ENCODE data around the gene PROCR.

PROCR gene

DNA sequence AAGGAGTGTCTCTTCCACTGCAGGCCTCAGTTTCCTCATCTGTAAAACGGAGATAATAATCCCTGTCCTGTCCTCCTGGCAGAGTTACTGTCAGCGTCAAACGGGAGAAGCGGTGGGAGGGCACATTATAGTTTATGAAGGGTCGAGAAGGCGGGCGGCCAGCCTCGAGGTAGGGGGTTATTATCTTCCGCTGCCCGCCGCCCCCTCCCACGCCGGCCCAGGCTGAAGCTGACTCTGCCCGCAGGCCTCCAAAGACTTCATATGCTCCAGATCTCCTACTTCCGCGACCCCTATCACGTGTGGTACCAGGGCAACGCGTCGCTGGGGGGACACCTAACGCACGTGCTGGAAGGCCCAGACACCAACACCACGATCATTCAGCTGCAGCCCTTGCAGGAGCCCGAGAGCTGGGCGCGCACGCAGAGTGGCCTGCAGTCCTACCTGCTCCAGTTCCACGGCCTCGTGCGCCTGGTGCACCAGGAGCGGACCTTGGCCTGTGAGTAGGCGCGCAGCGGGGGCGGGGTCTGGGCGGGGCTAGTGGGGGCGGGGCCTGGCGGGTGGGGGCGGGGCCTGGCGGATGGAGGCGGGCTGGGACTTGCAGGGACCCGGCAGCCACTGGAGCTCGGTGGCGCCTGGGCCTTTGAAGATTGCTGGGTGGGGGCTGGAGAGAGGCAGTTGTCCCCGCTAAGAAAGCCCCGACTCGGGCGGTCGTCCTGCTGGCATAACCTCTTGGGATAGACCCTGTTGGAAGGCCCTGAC lies 2.8 kb downstream of the PROCR start:
- H2BK12ac ChIP-seq (ENCODE audit: low read length), result no peak overlapping the region
- no peak overlapping the region for H3K4me3 ChIP-seq (ENCODE audit: low read length in 2 of 2)
- no peak overlapping the region for H2AFZ ChIP-seq (ENCODE audit: low read length)
- H4K91ac ChIP-seq (ENCODE audit: low read depth, low read length, poor library complexity), result no peak overlapping the region
- DNase-seq (ENCODE audit: low spot score), result no peak
- no peak overlapping the region for H4K8ac ChIP-seq (ENCODE audit: low read depth, low read length)
- H3K79me1 ChIP-seq (ENCODE audit: low read depth, low read length), result no peaks in the 10 kb centered on the region
- peak overlapping the region; percentile 95 for H3K18ac ChIP-seq (ENCODE audit: low read length)
- H3K14ac ChIP-seq (ENCODE audit: low read length), result peak overlapping the region; percentile 77
- WGBS, 2 donors (ENCODE audit: extremely low coverage in 2 of 2, insufficient read length in 2 of 2, insufficient replicate concordance in 1 of 2), result no CpG with 5 or more reads among the region's 49 CpGs
- H2BK15ac ChIP-seq (ENCODE audit: low read length), result peak overlapping the region; percentile 37
- H3K4me1 ChIP-seq (ENCODE audit: control insufficient read depth in 2 of 2, insufficient read depth in 1 of 2, low read depth in 1 of 2, low read length in 2 of 2), result peaks cover 0 to 5% of the 10 kb centered on the region in 2 donors
- peak overlapping the region; percentile 93 for H2BK5ac ChIP-seq (ENCODE audit: low read length)
- H3K9ac ChIP-seq (ENCODE audit: low read depth, low read length, poor library complexity), result peak overlapping the region; percentile 78
- H3K4ac ChIP-seq (ENCODE audit: low read length), result no peak overlapping the region
- H3K27me3 ChIP-seq (ENCODE audit: control insufficient read depth in 3 of 3, insufficient read depth in 3 of 3, low read depth in 1 of 3, low read length in 3 of 3), result peaks cover 0 to 41% (median 0%) of the 10 kb centered on the region in 3 experiments
- peak overlapping the region; percentile 37 for H2AK5ac ChIP-seq (ENCODE audit: low read depth, low read length)
- no peak overlapping the region for H2BK120ac ChIP-seq (ENCODE audit: low read depth, low read length)
- H3K9me3 ChIP-seq (replicated peaks in 1 of 2; ENCODE audit: control insufficient read depth in 2 of 2, insufficient read depth in 1 of 2, low read depth in 1 of 2, low read length in 2 of 2), result no peaks in the 10 kb centered on the region
- H3K36me3 ChIP-seq (replicated peaks in 1 of 2; ENCODE audit: control insufficient read depth in 2 of 2, insufficient read depth in 2 of 2, low read length in 2 of 2), result no peaks in the 10 kb centered on the region
- H3K27ac ChIP-seq (replicated peaks; ENCODE audit: low read length), result no peak overlapping the region
- peak overlapping the region; percentile 10 for H3K23ac ChIP-seq (ENCODE audit: low read depth, low read length, poor library complexity)
- H3K4me2 ChIP-seq (ENCODE audit: insufficient read depth, low read length, poor library complexity, severe bottlenecking), result no peak overlapping the region

DNA sequence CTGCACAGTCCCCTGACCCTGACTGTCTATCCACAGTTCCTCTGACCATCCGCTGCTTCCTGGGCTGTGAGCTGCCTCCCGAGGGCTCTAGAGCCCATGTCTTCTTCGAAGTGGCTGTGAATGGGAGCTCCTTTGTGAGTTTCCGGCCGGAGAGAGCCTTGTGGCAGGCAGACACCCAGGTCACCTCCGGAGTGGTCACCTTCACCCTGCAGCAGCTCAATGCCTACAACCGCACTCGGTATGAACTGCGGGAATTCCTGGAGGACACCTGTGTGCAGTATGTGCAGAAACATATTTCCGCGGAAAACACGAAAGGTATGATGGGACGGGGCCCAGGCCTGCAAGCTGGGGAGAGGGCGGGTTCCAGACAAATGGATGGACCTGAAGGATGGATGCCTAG lies 4.3 kb downstream of the PROCR start:
- H3K36me3 ChIP-seq (replicated peaks in 1 of 2; ENCODE audit: control insufficient read depth in 2 of 2, insufficient read depth in 2 of 2, low read length in 2 of 2), result no peaks in the 10 kb centered on the region
- no peak overlapping the region for H3K14ac ChIP-seq (ENCODE audit: low read length)
- no peak overlapping the region for H2BK15ac ChIP-seq (ENCODE audit: low read length)
- H2BK120ac ChIP-seq (ENCODE audit: low read depth, low read length), result no peak overlapping the region
- no peak overlapping the region for H3K9ac ChIP-seq (ENCODE audit: low read depth, low read length, poor library complexity)
- H3K27ac ChIP-seq (replicated peaks; ENCODE audit: low read length), result no peak overlapping the region
- H3K79me1 ChIP-seq (ENCODE audit: low read depth, low read length), result no peaks in the 10 kb centered on the region
- no peak overlapping the region for H4K8ac ChIP-seq (ENCODE audit: low read depth, low read length)
- H3K9me3 ChIP-seq (replicated peaks in 1 of 2; ENCODE audit: control insufficient read depth in 2 of 2, insufficient read depth in 1 of 2, low read depth in 1 of 2, low read length in 2 of 2), result no peaks in the 10 kb centered on the region
- no peak overlapping the region for H3K4ac ChIP-seq (ENCODE audit: low read length)
- no peak overlapping the region for H4K91ac ChIP-seq (ENCODE audit: low read depth, low read length, poor library complexity)
- H3K27me3 ChIP-seq (ENCODE audit: control insufficient read depth in 3 of 3, insufficient read depth in 3 of 3, low read depth in 1 of 3, low read length in 3 of 3), result peaks cover 0 to 35% (median 0%) of the 10 kb centered on the region in 3 experiments
- H2AK5ac ChIP-seq (ENCODE audit: low read depth, low read length), result no peak overlapping the region
- no peak overlapping the region for H2AFZ ChIP-seq (ENCODE audit: low read length)
- H2BK5ac ChIP-seq (ENCODE audit: low read length), result no peak overlapping the region
- no CpG with 5 or more reads among the region's 14 CpGs for WGBS, 2 donors (ENCODE audit: extremely low coverage in 2 of 2, insufficient read length in 2 of 2, insufficient replicate concordance in 1 of 2)
- no peak overlapping the region for H3K18ac ChIP-seq (ENCODE audit: low read length)
- H2BK12ac ChIP-seq (ENCODE audit: low read length), result no peak overlapping the region
- DNase-seq (ENCODE audit: low spot score), result no peak
- no peak overlapping the region for H3K23ac ChIP-seq (ENCODE audit: low read depth, low read length, poor library complexity)
- no peak overlapping the region for H3K4me2 ChIP-seq (ENCODE audit: insufficient read depth, low read length, poor library complexity, severe bottlenecking)
- H3K4me1 ChIP-seq (ENCODE audit: control insufficient read depth in 2 of 2, insufficient read depth in 1 of 2, low read depth in 1 of 2, low read length in 2 of 2), result peaks cover 0 to 5% of the 10 kb centered on the region in 2 donors
- H3K4me3 ChIP-seq (ENCODE audit: low read length in 2 of 2), result no peak overlapping the region

DNA sequence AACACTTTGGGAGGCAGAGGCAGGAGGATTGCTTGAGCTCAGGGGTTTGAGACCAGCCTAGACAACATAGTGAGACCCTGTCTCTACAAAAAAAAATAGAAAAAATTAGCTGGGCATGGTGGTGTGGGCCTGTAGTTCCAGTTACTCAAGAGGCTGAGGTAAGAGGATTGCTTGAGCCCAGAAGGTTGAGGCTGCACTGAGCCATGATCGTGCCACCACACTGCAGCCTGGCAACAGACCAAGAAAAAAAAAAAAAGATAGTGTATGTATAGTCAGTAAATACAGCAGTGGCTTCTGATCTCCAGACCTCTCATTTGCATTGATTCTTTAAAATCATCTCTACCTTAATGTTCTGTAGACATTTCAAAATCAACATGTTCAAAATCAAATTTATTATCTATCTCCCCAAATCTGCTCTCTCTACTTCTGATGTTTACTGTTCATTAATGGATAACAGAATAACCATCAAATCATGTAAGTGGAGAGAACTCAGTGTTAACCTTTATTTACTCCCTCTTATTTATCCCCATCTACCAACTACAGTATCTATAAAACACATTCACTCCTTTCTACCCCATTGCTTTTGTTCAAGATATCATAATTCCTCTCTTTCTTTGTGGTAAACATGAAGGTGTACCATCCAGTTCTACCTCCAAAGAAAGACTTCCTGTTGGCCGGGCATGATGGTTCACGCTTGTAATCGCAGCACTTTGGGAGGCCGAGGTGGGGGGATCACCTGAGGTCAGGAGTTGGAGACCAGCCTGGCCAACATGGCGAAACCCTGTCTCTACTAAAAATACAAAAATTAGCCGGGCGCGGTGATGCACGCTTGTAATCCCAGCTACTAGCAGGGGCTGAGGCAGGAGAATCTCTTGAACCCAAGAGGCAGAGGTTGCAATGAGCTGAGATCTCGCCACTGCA lies 7.7 kb downstream of the PROCR start:
- Histone ChIP-seq H3K27me3 (ENCODE audit: control insufficient read depth in 3 of 3, insufficient read depth in 3 of 3, low read depth in 1 of 3, low read length in 3 of 3) (peaks cover 0 to 6% (median 0%) of the 10 kb centered on the region in 3 experiments), H3K9me3 (replicated peaks in 1 of 2; ENCODE audit: control insufficient read depth in 2 of 2, insufficient read depth in 1 of 2, low read depth in 1 of 2, low read length in 2 of 2) (no peaks in the 10 kb centered on the region), H2AFZ (ENCODE audit: low read length) (no peak overlapping the region), H3K23ac (ENCODE audit: low read depth, low read length, poor library complexity) (no peak overlapping the region), H3K4me2 (ENCODE audit: insufficient read depth, low read length, poor library complexity, severe bottlenecking) (no peak overlapping the region), H3K14ac (ENCODE audit: low read length) (no peak overlapping the region), H3K27ac (replicated peaks; ENCODE audit: low read length) (no peak overlapping the region), H3K4me3 (ENCODE audit: low read length in 2 of 2) (no peak overlapping the region), H3K36me3 (replicated peaks in 1 of 2; ENCODE audit: control insufficient read depth in 2 of 2, insufficient read depth in 2 of 2, low read length in 2 of 2) (no peaks in the 10 kb centered on the region), H2BK12ac (ENCODE audit: low read length) (no peak overlapping the region), H4K91ac (ENCODE audit: low read depth, low read length, poor library complexity) (no peak overlapping the region), H3K79me1 (ENCODE audit: low read depth, low read length) (no peaks in the 10 kb centered on the region), H2BK120ac (ENCODE audit: low read depth, low read length) (no peak overlapping the region), H4K8ac (ENCODE audit: low read depth, low read length) (no peak overlapping the region), H3K18ac (ENCODE audit: low read length) (no peak overlapping the region), H3K4ac (ENCODE audit: low read length) (no peak overlapping the region), H2BK5ac (ENCODE audit: low read length) (no peak overlapping the region), H2BK15ac (ENCODE audit: low read length) (no peak overlapping the region), H3K9ac (ENCODE audit: low read depth, low read length, poor library complexity) (no peak overlapping the region), H2AK5ac (ENCODE audit: low read depth, low read length) (no peak overlapping the region), H3K4me1 (ENCODE audit: control insufficient read depth in 2 of 2, insufficient read depth in 1 of 2, low read depth in 1 of 2, low read length in 2 of 2) (no peaks in the 10 kb centered on the region)
- DNase-seq (ENCODE audit: low spot score), result no peak
- WGBS, 2 donors (ENCODE audit: extremely low coverage in 2 of 2, insufficient read length in 2 of 2, insufficient replicate concordance in 1 of 2), result no CpG with 5 or more reads among the region's 11 CpGs

DNA sequence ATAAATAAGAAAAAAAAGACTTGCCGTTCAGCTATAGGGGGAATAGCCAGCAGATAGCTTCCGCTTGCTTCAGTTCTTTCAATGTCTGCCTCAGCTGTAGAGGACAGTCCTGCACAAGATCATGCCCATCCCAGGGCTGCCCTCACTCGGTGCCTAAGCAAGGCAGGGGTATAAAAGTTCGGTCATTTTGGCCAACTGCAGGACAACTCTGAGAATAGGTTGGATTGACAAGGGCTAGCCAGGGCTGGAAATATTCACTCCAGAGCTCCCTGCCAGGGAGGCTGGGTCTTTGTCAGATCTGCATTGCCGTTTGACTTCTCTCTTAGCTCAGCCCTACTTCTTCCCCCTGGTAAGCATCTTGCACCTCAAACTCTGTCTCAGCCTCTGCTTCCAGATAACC lies 8.4 kb downstream of the PROCR start:
- H3K9me3 ChIP-seq (replicated peaks in 1 of 2; ENCODE audit: control insufficient read depth in 2 of 2, insufficient read depth in 1 of 2, low read depth in 1 of 2, low read length in 2 of 2), result no peaks in the 10 kb centered on the region
- no peaks in the 10 kb centered on the region for H3K4me1 ChIP-seq (ENCODE audit: control insufficient read depth in 2 of 2, insufficient read depth in 1 of 2, low read depth in 1 of 2, low read length in 2 of 2)
- H3K4ac ChIP-seq (ENCODE audit: low read length), result no peak overlapping the region
- H2BK5ac ChIP-seq (ENCODE audit: low read length), result no peak overlapping the region
- H3K27me3 ChIP-seq (ENCODE audit: control insufficient read depth in 3 of 3, insufficient read depth in 3 of 3, low read depth in 1 of 3, low read length in 3 of 3), result peaks cover 0 to 5% (median 0%) of the 10 kb centered on the region in 3 experiments
- no peak overlapping the region for H4K8ac ChIP-seq (ENCODE audit: low read depth, low read length)
- H4K91ac ChIP-seq (ENCODE audit: low read depth, low read length, poor library complexity), result no peak overlapping the region
- H3K4me3 ChIP-seq (ENCODE audit: low read length in 2 of 2), result no peak overlapping the region
- no peak overlapping the region for H2BK120ac ChIP-seq (ENCODE audit: low read depth, low read length)
- no peak overlapping the region for H2BK15ac ChIP-seq (ENCODE audit: low read length)
- no peak overlapping the region for H2BK12ac ChIP-seq (ENCODE audit: low read length)
- no peaks in the 10 kb centered on the region for H3K79me1 ChIP-seq (ENCODE audit: low read depth, low read length)
- H3K36me3 ChIP-seq (replicated peaks in 1 of 2; ENCODE audit: control insufficient read depth in 2 of 2, insufficient read depth in 2 of 2, low read length in 2 of 2), result no peaks in the 10 kb centered on the region
- no peak overlapping the region for H3K4me2 ChIP-seq (ENCODE audit: insufficient read depth, low read length, poor library complexity, severe bottlenecking)
- H3K18ac ChIP-seq (ENCODE audit: low read length), result no peak overlapping the region
- no peak overlapping the region for H3K23ac ChIP-seq (ENCODE audit: low read depth, low read length, poor library complexity)
- no CpG with 5 or more reads among the region's 5 CpGs for whole genome bisulfite sequencing, 2 donors (ENCODE audit: extremely low coverage in 2 of 2, insufficient read length in 2 of 2, insufficient replicate concordance in 1 of 2)
- no peak for DNase-seq (ENCODE audit: low spot score)
- H2AK5ac ChIP-seq (ENCODE audit: low read depth, low read length), result no peak overlapping the region
- H2AFZ ChIP-seq (ENCODE audit: low read length), result no peak overlapping the region
- no peak overlapping the region for H3K14ac ChIP-seq (ENCODE audit: low read length)
- no peak overlapping the region for H3K9ac ChIP-seq (ENCODE audit: low read depth, low read length, poor library complexity)
- no peak overlapping the region for H3K27ac ChIP-seq (replicated peaks; ENCODE audit: low read length)
